Erythroblast (primary cell): ENCODE measurements around the gene OTOGL.
A peak's percentile ranks its signal among the peaks of the same experiment; 100 is the strongest.

Experiments
- DNase-seq, 2 experiments: peaks; one replicate each; lab custom pipeline; 2025; lab: John Stamatoyannopoulos, UW
- GATA1 ChIP-seq: IDR thresholded peaks from 2 replicates; pipeline ENCODE4 v1.6.1; 2011; ENCODE audit warnings: low read depth, mild to moderate bottlenecking, control low read depth, low read length, moderate library complexity
- POLR2A ChIP-seq: IDR thresholded peaks from 2 replicates; pipeline ENCODE4 v1.6.1; 2011; ENCODE audit warnings: mild to moderate bottlenecking, low read length

The OTOGL gene

DNA sequence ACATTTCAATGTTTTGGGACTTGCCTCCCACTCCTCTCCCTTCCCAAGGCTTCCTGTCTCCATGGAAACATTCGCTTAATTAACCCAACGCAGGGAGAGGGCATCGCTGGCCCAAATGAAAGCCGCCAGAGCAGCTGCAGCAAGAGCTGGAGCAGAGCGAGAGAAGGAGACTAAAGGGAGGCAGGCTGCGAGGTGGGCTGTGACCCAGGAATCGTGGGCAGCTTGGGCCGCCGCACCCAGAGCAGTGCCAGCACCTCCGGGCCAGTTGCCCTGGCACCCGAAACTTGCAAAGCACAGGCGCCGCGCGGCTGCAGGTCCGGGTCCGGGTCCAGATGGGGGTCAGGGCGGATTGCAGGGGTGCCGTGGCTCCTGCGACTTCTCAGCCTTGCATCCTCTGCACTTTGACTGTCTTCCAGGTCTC lies 301.2 kb downstream of the OTOGL start:
- DNase-seq: no peak
- no peak for TF ChIP-seq POLR2A
- TF ChIP-seq GATA1: no peak

DNA sequence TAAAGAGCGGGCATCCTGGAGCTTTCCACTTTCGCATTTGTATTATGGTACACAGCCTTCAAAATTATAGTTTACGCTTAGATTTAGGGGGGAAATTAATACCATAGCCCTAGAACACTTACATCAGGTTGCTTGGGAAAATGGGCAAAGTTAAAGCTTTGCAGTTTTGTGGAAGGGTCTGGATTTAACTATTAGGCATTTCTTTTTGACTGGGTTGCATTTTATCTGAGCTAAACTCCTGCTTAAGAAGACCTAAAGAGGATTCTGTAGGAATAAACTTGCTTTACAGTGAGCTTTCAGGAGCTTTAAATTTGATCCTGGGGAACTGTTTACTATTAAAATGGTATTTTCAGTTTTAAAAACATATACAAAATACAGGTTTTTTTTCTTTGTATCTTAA lies 301.9 kb downstream of the OTOGL start:
- TF ChIP-seq POLR2A (no peak), GATA1 (no peak)
- no peak for DNase-seq

DNA sequence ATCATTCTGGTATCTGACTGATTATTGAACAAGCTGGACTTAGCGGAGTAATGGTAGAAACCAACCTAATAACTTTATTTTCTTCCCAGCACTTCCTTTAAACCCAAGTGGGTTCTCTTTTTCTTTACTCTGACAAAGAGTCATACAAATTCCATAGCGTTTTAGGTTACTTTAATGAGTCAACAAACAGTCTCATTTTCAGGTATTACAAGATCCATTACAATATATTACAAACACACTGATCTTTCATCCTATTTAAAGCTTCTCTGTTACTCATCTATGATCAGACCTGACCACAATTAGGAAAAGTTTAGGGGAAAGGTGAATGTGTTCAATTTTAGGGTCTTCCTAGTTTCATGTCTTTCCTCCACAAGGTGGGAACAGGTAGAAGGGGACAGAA lies 305.3 kb downstream of the OTOGL start:
- no peak for DNase-seq
- TF ChIP-seq GATA1 (no peak), POLR2A (no peak)

DNA sequence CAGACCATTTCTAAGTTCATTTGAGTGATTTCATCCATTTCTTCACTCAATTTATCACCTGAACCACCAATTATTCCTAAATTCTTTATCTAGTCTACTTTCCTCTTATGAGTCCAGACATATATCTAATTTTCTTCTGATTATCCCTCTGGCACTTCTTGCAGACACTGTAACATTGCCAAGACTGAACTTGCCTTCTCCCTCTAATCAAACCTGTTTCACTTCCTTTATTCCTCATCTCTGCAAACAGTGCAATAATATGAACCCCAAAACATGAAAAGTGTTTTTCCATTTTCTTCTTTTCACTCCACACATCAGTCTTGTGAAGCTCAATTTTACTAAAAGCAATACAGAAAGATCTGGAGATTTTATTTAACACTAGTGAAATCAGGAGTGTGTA lies 306.9 kb downstream of the OTOGL start:
- TF ChIP-seq GATA1: no peak
- TF ChIP-seq POLR2A: no peak
- DNase-seq: no peak

DNA sequence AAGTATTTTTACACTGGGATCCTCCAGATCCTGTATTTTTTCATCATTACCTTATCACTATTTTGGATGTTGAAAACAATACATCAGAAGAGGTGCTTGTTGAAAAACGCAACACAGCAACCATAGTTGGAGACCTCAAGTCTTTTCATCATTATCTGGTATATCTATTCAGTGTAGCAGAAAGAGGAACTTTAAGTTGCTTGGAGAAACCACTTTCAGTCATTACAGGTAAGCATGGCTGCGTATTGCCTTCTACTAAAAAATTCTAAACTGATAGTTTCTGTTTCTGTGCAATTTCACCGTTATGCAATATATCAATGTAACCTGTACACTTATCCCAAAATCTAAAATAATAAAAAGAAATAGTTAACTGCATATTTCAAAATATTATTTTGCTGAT lies 312.4 kb downstream of the OTOGL start:
- TF ChIP-seq POLR2A (no peak), GATA1 (no peak)

DNA sequence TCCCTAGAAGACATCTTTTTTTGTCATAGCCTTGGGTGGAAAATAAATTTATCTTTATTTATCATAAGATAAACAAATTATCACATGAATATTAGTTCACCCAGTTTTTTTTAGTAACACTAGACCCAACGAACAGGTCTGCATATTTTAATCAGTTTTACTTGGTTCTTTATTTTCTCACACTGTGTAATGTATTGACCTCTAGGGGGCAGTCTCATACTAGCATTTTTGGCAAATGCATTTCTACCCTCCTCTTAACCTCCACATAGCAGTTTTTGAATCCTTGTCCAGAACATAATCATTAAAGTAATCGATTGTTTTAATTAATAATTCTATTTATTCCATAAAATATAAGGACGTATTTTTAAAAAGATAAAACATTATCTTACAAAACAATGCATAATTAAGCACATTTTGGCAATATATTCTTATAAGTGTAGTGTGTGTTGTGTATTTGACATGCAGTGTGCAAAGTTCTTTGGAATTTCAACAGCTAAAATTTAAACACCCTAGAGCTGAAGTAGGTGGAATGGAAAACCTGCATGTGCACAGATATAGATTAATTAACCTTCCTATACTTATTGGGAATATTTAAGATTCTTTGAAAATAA lies 313.1 kb downstream of the OTOGL start:
- TF ChIP-seq GATA1 (no peak), POLR2A (no peak)
- peak; percentile 42 to 64 for DNase-seq

More for the DNA sequence above, 312.4 kb downstream of the OTOGL start:
- DNase-seq: no peak

DNA sequence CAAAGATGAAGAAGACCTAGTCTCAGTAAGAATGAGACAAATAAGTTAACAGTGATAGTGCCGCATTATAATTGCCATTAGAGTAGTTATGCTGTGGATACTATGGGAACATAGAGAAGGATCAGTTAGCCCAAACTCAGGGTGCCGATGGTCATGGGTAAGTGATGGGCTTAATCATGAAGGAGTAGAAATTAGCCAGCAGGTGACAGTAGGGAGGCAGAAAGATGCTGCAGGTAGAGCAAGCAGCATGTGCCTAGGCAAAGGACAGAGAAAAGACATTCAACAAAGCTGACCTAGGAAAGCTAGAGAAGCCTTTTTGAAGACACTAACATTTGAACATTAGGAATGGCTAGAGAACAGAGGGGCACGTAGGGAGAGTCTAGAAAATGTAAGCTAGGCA lies 314.1 kb downstream of the OTOGL start:
- DNase-seq: no peak
- TF ChIP-seq GATA1 (no peak), POLR2A (no peak)

DNA sequence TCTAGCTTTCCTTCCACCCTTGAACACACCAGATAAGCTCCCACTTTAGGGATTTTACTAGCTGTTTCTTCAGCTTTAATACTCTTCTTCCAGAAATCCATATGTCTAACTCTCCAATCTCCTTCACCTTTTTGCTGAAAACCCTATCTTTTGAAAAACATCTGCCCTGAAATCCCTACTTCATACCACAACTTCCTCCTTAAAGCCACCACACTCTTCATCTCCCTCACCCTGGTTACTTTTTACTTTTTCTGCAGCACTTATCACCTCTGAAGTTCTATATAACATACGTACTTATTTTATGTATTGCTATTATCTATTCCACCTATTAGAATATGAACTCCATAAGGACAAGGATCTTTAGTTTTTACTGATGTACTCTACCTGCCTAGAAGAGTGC lies 316.1 kb downstream of the OTOGL start:
- TF ChIP-seq GATA1 (no peak), POLR2A (no peak)
- no peak for DNase-seq

DNA sequence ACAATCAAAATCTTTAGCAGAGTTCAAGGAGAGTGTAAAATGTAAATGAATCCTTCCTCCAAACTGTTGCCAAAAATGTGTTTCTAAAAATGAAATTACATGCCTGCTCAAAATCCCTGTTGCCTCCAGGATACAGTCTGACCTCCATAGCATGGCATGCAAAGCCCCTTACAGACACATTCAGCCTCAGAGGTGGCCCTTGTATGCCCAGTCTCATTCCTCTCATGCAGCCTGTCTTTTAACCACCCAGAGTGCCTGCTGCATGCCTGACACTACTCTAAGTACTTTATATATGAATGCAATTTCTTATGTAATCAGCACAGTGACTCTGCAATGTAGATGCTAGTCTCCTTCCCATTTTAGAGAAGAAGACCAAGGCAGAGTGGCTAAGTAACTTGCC lies 320.3 kb downstream of the OTOGL start:
- TF ChIP-seq GATA1 (no peak), POLR2A (no peak)
- DNase-seq: no peak

DNA sequence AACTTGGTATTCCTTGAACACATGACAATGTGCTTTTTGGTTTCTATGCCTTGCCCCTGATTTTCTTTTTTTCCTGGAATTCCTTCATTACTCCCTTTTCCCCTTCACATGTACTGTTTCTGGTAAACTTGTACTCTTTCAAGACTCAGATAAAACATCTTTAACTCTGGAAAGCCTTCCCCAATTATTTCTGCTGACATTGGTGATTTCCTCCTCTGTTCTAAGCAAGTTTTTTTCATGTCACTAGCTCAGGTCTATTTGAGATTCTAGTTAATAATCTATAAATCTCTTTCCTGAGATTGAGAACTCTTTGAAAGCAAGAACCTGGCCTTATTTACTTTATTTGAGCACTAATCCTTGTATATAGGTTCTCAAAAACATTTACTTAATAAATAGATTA lies 320.7 kb downstream of the OTOGL start:
- TF ChIP-seq GATA1 (no peak), POLR2A (no peak)
- DNase-seq: no peak

DNA sequence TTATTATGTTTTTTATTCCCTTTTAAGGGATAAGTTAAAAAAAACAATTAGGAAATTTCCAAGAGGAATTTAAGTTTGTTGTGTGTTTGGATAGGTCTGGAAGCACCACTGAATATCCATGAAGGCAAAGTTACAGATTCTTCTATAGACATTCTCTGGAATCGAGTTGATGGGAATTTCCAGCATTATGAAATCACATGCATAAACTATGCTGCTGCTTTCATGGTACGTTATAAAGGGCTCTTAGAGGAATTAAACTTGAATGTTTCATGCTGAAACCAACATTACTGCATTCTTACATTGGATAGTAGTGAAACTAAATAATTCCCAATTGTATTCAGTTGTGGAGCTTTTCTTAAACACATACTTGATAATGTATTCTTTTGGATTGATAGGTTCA lies 323.2 kb downstream of the OTOGL start:
- TF ChIP-seq POLR2A (no peak), GATA1 (no peak)
- no peak for DNase-seq
